ENCODE results near the gene TNXB.
"Not testable (repeated sequence)": the region's sequence is repeated elsewhere in the genome, so short reads cannot be mapped to it uniquely, and the experiment has no call there.

The TNXB gene

DNA sequence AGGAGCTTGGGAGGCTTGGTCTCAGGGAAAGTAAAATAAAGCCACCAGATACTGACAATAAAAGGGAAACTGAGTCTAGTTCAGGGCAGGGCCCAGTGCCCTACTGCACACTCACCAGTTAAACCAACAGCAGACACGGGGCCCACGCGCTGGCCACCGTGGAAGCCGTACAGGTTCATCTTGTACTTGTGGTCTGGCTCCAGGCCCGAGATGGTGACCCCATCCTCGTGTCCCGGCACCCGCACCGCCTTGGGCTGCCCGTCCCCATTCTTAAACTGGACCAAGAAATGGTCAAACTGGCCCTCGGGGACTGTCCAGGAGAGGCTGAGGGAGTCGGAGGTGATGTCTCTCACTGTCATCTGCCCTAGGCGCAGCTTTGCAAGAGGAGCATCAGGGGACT is 44.4 kb downstream of the TNXB start:
- TF ChIP-seq, protein P1, sequence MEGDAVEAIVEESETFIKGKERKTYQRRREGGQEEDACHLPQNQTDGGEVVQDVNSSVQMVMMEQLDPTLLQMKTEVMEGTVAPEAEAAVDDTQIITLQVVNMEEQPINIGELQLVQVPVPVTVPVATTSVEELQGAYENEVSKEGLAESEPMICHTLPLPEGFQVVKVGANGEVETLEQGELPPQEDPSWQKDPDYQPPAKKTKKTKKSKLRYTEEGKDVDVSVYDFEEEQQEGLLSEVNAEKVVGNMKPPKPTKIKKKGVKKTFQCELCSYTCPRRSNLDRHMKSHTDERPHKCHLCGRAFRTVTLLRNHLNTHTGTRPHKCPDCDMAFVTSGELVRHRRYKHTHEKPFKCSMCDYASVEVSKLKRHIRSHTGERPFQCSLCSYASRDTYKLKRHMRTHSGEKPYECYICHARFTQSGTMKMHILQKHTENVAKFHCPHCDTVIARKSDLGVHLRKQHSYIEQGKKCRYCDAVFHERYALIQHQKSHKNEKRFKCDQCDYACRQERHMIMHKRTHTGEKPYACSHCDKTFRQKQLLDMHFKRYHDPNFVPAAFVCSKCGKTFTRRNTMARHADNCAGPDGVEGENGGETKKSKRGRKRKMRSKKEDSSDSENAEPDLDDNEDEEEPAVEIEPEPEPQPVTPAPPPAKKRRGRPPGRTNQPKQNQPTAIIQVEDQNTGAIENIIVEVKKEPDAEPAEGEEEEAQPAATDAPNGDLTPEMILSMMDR (conservative IDR thresholded peaks at IDR 0.05; ENCODE audit: low read depth, low read length) = no peak
- no peak overlapping the region for H3K4me3 ChIP-seq (ENCODE audit: low read length)
- DNase-seq (ENCODE audit: low read depth) = no peak

DNA sequence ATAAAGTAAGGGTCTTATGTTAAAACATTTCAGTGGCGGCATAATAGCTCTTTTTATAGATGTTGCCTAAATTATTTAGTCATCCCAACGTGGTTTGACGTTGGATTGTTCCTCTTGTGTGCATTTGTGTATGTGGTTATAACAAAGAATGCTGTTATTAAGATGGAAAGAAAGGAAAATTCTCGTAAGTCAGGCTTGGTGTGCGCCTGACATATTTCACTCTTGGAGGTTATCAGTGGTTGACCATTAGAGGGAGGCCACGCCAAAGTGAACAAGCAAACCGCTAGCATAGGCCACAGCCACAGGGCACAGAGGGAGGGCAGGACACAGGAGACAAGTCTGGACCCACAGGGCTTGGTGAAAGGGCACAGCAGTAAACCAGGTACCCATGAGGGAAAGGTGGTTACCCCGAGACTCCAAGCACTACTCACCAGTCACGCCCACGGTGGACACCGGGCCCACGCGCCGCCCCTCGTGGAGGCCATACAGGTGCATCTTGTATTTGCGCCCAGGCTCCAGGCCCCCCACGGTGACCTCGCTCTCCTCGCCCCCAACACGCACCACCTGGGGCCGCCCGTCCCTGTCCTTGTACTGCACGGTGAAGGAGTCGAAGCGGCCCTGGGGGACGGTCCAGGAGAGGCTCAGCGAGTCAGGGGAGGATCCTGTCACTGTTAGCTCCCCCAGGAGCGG is 48.0 kb downstream of the TNXB start:
- TF ChIP-seq, protein P1 (conservative IDR thresholded peaks at IDR 0.05; ENCODE audit: low read depth, low read length) = no peak
- no peak overlapping the region for H3K4me3 ChIP-seq (ENCODE audit: low read length)
- DNase-seq (ENCODE audit: low read depth) = no peak

- DNase-seq (ENCODE audit: low read depth) = no peak
- TF ChIP-seq, protein P1 (conservative IDR thresholded peaks at IDR 0.05; ENCODE audit: low read depth, low read length) = no peak
- no peak overlapping the region for H3K4me3 ChIP-seq (ENCODE audit: low read length)
Measured at GRCh38 chr6:32058511-32058963, 50.6 kb downstream of the TNXB start.

- H3K4me3 ChIP-seq (ENCODE audit: low read length) = no peak overlapping the region
- no peak for DNase-seq (ENCODE audit: low read depth)
- TF ChIP-seq, protein P1 (conservative IDR thresholded peaks at IDR 0.05; ENCODE audit: low read depth, low read length) = no peak
Measured at GRCh38 chr6:32057966-32058365, 51.2 kb downstream of the TNXB start.

- H3K4me3 ChIP-seq (ENCODE audit: low read length) = no peak overlapping the region
- TF ChIP-seq, protein P1 (conservative IDR thresholded peaks at IDR 0.05; ENCODE audit: low read depth, low read length) = no peak
- no peak for DNase-seq (ENCODE audit: low read depth)
Measured at GRCh38 chr6:32056254-32056653, 52.9 kb downstream of the TNXB start.

- not testable (repeated sequence) for H3K4me3 ChIP-seq (ENCODE audit: low read length); DNase-seq (ENCODE audit: low read depth)
Measured at GRCh38 chr6:32055756-32056155, 53.4 kb downstream of the TNXB start.

DNA sequence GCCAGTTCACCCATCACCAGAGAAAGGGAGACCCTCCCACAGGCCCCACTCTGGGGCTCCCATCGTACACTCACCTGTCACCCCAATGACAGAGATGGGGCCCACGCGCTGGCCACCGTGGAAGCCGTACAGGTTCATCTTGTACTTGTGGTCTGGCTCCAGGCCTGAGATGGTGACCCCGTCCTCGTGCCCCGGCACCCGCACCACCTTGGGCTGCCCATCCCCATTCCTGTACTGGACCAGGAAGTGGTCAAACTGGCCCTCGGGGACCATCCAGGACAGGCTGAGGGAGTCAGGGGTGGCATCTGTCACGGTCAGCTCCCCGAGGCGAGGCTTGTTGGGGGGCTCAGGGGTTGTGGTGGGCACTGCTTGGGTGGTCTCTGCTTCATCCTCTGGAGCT is 55.8 kb downstream of the TNXB start:
- not testable (repeated sequence) for H3K4me3 ChIP-seq (ENCODE audit: low read length); DNase-seq (ENCODE audit: low read depth)

GRCh38 chr6:32052626-32053025 is 56.5 kb downstream of the TNXB start:
- not testable (repeated sequence) for H3K4me3 ChIP-seq (ENCODE audit: low read length); DNase-seq (ENCODE audit: low read depth)

DNA sequence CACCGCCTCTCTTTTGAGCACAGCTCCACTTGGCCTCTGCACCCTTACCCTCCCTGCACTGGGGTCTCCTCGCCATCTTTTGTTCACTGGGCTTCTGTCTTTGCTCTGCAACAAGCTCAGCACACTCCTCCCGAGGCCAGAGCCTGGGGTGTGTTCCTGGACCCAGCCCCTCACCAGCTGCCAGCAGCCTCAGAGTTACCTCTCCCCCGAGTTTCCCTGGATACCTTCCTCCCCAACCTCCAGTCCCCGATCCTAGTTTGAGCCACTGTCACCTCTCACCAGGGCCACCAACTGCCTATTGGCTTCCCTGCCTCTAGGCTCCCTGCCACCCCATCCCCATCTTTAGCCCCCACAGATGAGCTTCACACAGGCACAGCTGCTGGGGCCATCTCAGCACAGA is 58.6 kb downstream of the TNXB start:
- H3K4me3 ChIP-seq (ENCODE audit: low read length) = no peak overlapping the region
- DNase-seq (ENCODE audit: low read depth) = no peak
- TF ChIP-seq, protein P1 (conservative IDR thresholded peaks at IDR 0.05; ENCODE audit: low read depth, low read length) = no peak

DNA sequence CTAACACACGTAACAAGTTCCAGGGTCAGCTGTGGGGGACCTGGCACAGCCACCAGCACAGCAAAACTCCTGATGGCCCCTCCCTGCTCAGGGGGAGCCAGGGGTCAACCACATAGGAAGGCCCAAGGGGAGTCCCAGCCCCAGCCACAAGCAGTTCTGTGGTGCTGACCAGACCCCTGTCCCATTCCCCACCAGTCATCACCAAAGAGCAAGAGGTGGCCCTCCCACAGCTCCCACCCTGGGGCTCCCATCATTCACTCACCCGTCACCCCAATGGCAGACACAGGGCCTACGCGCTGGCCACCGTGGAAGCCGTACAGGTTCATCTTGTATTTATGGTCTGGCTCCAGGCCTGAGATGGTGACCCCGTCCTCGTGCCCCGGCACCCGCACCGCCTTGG is 59.4 kb downstream of the TNXB start:
- not testable (repeated sequence) for DNase-seq (ENCODE audit: low read depth); H3K4me3 ChIP-seq (ENCODE audit: low read length)

DNA sequence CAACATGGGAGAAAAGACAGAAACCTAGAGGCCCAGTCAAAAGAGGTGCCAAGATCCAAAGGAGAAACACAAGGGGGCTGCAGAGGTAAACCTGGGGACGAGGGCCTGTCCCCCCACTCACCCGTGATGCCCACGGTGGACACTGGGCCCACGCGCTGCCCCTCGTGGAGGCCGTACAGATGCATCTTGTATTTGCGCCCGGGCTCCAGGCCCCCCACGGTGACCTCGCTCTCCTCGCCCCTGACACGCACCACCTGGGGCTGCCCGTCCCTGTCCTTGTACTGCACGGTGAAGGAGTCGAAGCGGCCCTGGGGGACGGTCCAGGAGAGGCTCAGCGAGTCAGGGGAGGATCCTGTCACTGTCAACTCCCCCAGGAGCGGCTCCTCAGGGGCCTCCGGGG is 60.0 kb downstream of the TNXB start:
- H3K4me3 ChIP-seq (ENCODE audit: low read length); DNase-seq (ENCODE audit: low read depth): not testable (repeated sequence)

Measured in retinal pigment epithelial cell (primary cell).